Lower leg skin (tissue), 4 donors: ENCODE results near the gene ADAM17. TPM values are rescaled to one million over a fixed set of nuclear protein-coding genes. Genes with fewer than 3 reads are reported as not detected.
"Not testable (repeated sequence)": the region's sequence is repeated elsewhere in the genome, so short reads cannot be mapped to it uniquely, and the experiment has no call there.

Source experiments
- DNase-seq, 2 donors: peaks; one replicate each; pipeline ENCODE4 v3.0.0-alpha.2; 2019; ENCODE audit warnings: low spot score in 2 of 2
- H3K4me3 ChIP-seq: fragments of 200-600 bp; sonication (generic); 2 replicates; pipeline ENCODE4 v1.5.1; 2017; ENCODE audit warnings: mild to moderate bottlenecking, low read depth; ENCODE audit not compliant: poor library complexity, severe bottlenecking
- POLR2A ChIP-seq, 2 donors: fragments of 450-650 bp; IDR thresholded peaks; one replicate each; pipeline ENCODE4 v1.6.1; 2016 to 2017; ENCODE audit warnings: antibody characterized with exemption in 2 of 2, mild to moderate bottlenecking in 1 of 2, moderate library complexity in 1 of 2
- WGBS, 2 donors: methylation state at CpG; one replicate each; pipeline ENCODE4 v1.1.5; 2018; 5-methylcytosine and 5-hydroxymethylcytosine counted together
- intact Hi-C: fragments of 100-400 bp; cut with DNase I; formaldehyde crosslinking; loops from one replicate; pipeline ENCODE4 v1.15.0; 2023; ENCODE audit warnings: low total_unique reads
- total RNA-seq, 4 donors: library from RNA; depleted of rRNA; stranded (reverse); fragments of >200 nt; gene quantifications; one replicate each; pipeline ENCODE4 v1.1.0, GENCODE V29; 2016
- TF ChIP-seq, protein P1 (sequence below), 3 donors: fragments of 450-650 bp; IDR thresholded peaks; one replicate each; pipeline ENCODE4 v1.5.1; 2016; ENCODE audit warnings: antibody characterized with exemption in 3 of 3, mild to moderate bottlenecking in 3 of 3, moderate library complexity in 2 of 3

The ADAM17 gene
- total RNA-seq, 4 donors from 2014 or later = 23.0 to 29.8 (median 27.5) TPM

DNA sequence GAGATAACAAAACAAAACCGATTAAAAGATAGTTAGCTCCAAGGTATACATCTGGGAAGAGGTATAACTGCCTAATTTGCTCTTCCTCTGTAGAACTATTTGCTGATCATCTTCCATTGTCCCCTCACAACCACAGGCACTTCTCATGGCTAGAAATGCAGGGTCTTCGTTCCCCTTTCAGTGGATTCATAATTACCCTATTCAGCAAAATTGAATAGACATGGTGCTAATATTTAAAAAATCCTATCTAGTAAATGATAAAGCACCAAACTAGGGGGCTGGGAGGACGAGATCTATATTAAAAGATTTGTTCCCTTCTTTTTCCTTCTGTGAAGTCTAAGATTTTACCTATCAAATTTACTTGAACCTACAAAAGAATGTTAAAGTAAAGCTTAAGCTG lies 30.8 kb upstream of the ADAM17 start:
- no peak for TF ChIP-seq POLR2A (IDR thresholded peaks at IDR 0.05)
- TF ChIP-seq, protein P1, sequence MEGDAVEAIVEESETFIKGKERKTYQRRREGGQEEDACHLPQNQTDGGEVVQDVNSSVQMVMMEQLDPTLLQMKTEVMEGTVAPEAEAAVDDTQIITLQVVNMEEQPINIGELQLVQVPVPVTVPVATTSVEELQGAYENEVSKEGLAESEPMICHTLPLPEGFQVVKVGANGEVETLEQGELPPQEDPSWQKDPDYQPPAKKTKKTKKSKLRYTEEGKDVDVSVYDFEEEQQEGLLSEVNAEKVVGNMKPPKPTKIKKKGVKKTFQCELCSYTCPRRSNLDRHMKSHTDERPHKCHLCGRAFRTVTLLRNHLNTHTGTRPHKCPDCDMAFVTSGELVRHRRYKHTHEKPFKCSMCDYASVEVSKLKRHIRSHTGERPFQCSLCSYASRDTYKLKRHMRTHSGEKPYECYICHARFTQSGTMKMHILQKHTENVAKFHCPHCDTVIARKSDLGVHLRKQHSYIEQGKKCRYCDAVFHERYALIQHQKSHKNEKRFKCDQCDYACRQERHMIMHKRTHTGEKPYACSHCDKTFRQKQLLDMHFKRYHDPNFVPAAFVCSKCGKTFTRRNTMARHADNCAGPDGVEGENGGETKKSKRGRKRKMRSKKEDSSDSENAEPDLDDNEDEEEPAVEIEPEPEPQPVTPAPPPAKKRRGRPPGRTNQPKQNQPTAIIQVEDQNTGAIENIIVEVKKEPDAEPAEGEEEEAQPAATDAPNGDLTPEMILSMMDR (IDR thresholded peaks at IDR 0.05) = no peak
- intact Hi-C loops = no loop called here
- no peak for DNase-seq
- WGBS, 2 donors = 90 to 92% methylated on average over 3 of the region's 3 CpGs
- H3K4me3 ChIP-seq = no peak overlapping the region

DNA sequence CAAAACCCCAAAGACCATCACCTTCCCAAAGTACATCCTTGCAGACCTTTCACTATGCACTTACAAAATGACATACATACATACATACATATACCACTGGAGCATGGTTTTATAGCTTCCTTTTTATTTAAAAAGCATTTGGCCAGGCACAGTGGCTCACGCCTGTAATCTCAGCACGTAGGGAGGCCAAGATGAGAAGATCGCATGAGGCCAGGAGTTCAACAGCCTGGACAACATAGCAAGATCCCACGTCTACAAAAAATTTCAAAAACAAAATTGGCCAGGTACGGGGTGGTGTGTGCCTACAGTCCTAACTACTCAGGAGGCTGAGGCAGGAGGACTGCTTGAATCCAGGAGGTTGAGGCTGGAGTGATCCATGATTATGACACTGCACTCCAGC lies 29.9 kb upstream of the ADAM17 start:
- WGBS, 2 donors = 96 to 99% methylated on average over 5 of the region's 5 CpGs
- no peak for DNase-seq
- H3K4me3 ChIP-seq = no peak overlapping the region
- TF ChIP-seq, protein P1 (IDR thresholded peaks at IDR 0.05) = no peak
- TF ChIP-seq POLR2A (IDR thresholded peaks at IDR 0.05) = no peak
- intact Hi-C loops = no loop called here

DNA sequence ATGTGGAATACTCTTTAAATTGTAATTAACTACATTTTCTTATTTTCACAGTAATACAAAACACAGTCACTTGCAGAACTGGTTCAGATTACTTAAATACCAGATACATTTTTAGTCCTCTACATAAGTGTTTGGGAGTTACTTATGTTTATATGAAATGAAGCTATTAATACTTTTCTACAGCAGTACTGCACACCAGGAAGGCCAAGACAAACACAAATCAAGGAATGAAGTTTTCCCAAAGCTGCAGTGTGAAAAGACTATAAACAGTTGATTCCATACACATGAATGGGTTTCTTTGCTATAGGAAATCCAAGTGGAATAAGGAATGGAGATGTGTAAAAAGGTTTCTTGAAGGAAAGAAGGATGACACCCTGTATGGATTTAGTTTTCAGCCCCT lies 29.3 kb upstream of the ADAM17 start:
- intact Hi-C loops, H3K4me3 ChIP-seq, DNase-seq: not testable (repeated sequence)

DNA sequence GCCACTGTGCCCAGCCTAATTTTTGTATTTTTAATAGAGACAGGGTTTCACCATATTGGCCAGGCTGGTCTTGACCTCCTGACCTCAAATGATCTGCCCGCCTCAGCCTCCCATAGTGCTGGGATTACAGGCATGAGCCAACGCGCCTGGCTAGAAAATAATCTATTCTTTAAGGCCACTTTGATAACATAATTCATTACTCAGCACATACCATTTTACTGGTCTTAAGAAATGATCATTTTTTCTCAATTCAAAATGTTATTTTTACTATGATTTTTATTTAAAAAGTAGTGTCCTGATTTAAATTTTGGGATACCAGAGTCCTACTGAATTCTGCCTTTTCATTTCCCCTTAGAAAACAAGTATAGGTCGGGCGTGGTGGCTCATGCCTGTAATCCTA lies 27.0 kb upstream of the ADAM17 start:
- WGBS, 2 donors = 96 to 97% methylated on average over 5 of the region's 5 CpGs
- no peak overlapping the region for H3K4me3 ChIP-seq
- DNase-seq = no peak
- intact Hi-C loops = no loop called here
- TF ChIP-seq, protein P1 (IDR thresholded peaks at IDR 0.05) = no peak
- no peak for TF ChIP-seq POLR2A (IDR thresholded peaks at IDR 0.05)

DNA sequence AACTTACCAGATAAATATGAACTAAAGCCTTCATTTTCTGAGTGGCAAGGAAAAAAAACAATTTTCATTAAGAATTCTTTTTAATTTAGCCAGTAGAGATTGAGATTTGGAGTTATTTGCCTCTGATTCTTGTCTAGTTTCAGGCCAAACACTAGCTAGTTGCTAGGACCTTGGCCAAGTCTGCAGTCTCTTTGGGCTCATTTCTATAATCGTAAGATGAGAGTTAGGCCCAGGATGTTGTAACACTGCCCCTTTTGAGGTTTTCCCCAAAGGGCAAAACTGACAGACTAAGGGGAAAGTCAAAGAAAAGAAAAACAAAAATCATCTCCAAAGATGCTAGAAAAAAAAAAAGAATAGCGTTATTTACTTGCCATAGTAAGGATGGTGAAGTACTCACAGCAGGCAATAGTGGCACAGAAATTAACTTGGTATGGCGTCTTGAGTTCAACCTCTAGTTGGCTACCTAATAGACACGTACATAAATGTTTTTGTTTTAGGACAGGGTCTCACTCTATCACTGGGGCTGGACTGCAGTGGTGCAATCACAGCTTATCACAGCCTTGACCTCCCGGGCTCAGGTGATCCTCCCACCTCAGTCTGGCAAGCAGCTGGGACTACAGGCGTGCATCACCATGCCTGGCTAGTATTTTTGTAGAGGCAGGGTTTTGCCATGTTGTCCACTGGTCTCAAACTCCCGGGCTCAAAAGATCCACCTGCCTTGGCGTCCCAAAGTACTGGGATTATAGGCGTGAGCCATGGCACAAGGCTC lies 23.0 kb upstream of the ADAM17 start:
- WGBS, 2 donors = 77 to 86% methylated on average over 9 of the region's 9 CpGs
- no peak for DNase-seq
- intact Hi-C loops = no loop called here
- H3K4me3 ChIP-seq = no peak overlapping the region
- TF ChIP-seq POLR2A (IDR thresholded peaks at IDR 0.05) = no peak
- TF ChIP-seq, protein P1 (IDR thresholded peaks at IDR 0.05) = no peak

DNA sequence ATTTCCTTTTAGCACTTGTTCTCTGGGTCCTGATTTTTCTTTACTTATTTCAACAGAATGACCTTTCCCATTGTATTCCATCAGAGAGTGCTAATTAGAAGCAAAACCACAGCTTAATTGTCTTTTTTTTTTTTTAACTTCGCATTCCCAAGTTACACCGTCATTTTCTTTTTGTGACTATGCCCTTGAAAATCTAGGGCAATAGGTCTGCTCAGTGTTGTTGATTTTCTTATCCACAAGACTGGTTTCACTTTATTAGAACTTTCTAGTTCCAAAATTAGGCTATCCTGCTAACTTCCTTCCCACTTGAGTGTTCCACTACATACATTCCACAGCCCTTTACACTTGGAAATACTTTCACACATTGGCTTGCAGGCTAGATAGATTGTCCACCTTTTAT lies 18.7 kb upstream of the ADAM17 start:
- no peak overlapping the region for H3K4me3 ChIP-seq
- 49 to 75% methylated on average over 2 of the region's 2 CpGs for WGBS, 2 donors
- intact Hi-C loops = no loop called here
- TF ChIP-seq, protein P1 (IDR thresholded peaks at IDR 0.05) = no peak
- no peak for TF ChIP-seq POLR2A (IDR thresholded peaks at IDR 0.05)
- DNase-seq = no peak
